Measurements from ENCODE around the gene SPAG6. TPM values are rescaled to one million over a fixed set of nuclear protein-coding genes. Genes with fewer than 3 reads are reported as not detected.

SPAG6 gene
- total and polyA plus RNA-seq, 2 of the 8 experiments (the other 6 are each of a cell fraction or from before 2014, with no cell fraction given): 0.14 TPM; not detected in 1

GRCh38 chr10:22321156-22321923 lies 24.0 kb upstream of the SPAG6 start (continued):
- TF ChIP-seq NANOG (IDR thresholded peaks at IDR 0.05; ENCODE audit: insufficient read depth, low read depth, low read length, poor library complexity, severe bottlenecking) (no peak), SP4 (IDR thresholded peaks at IDR 0.05; ENCODE audit: low read length) (no peak), EZH2 (IDR thresholded peaks at IDR 0.05; ENCODE audit: low read depth, low read length, severe bottlenecking) (no peak), EP300 (IDR thresholded peaks at IDR 0.05; ENCODE audit: borderline replicate concordance in 1 of 2, low read depth in 2 of 2, low read length in 2 of 2) (no peak), JUND (IDR thresholded peaks at IDR 0.05; ENCODE audit: low read length) (no peak), POLR2A (IDR thresholded peaks at IDR 0.05; ENCODE audit: control extremely low read depth in 1 of 2, low read depth in 2 of 2, low read length in 2 of 2) (no peak; a peak in 1 of 3 replicates), SAP30 (IDR thresholded peaks at IDR 0.05; ENCODE audit: insufficient read depth, insufficient replicate concordance, low read length) (no peak), MAFK (IDR thresholded peaks at IDR 0.05; ENCODE audit: low read depth, low read length) (no peak), ATF3 (IDR thresholded peaks at IDR 0.05; ENCODE audit: insufficient read depth, low read depth, low read length) (no peak), RXRA (IDR thresholded peaks at IDR 0.05; ENCODE audit: insufficient read depth, low read depth, low read length) (no peak), ZNF274 (IDR thresholded peaks at IDR 0.05; ENCODE audit: borderline replicate concordance, extremely low read depth, low read length) (no peak), CTBP2 (IDR thresholded peaks at IDR 0.05; ENCODE audit: borderline replicate concordance, insufficient read depth, insufficient read length, low read length) (no peak), SIX5 (IDR thresholded peaks at IDR 0.05; ENCODE audit: low read depth, low read length) (no peak), CREB1 (IDR thresholded peaks at IDR 0.05) (no peak), EGR1 (IDR thresholded peaks at IDR 0.05; ENCODE audit: borderline replicate concordance, low read depth, low read length) (peak; percentile 46; the same call in 1 of the 2 replicates), TBP (IDR thresholded peaks at IDR 0.05; ENCODE audit: low read depth, low read length) (no peak; the same call in 1 of the 2 replicates), HDAC6 (IDR thresholded peaks at IDR 0.05; ENCODE audit: low read depth, low read length) (no peak), E2F6 (IDR thresholded peaks at IDR 0.05) (peak; percentile 45; the same call in 1 of the 2 replicates), POLR2AphosphoS5 (IDR thresholded peaks at IDR 0.05; ENCODE audit: low read depth, low read length) (no peak), SP1 (IDR thresholded peaks at IDR 0.05; ENCODE audit: low read depth, low read length) (no peak), HDAC2 (IDR thresholded peaks at IDR 0.05; ENCODE audit: borderline replicate concordance in 1 of 2, low read depth in 2 of 2, low read length in 2 of 2) (no peak), KDM5A (IDR thresholded peaks at IDR 0.05; ENCODE audit: low read length) (no peak), SP2 (IDR thresholded peaks at IDR 0.05; ENCODE audit: low read length) (no peak), BRCA1 (IDR thresholded peaks at IDR 0.05; ENCODE audit: low read depth, low read length) (no peak)

Data from H1 (cell line).